Activated naive CD4-positive, alpha-beta T cell treated with anti-CD3 and anti-CD28 coated beads, Interleukin-2, amount 50 U/mL, for 72 hours (primary cell): Measurements from ENCODE around the gene ZNF549. TPM values are rescaled to one million over a fixed set of nuclear protein-coding genes. Genes with fewer than 3 reads are reported as not detected.
"Not testable (repeated sequence)": the region's sequence is repeated elsewhere in the genome, so short reads cannot be mapped to it uniquely, and the experiment has no call there.

Experiments used
- ATAC-seq, 2 donors: fragments of 150-1000 bp; cut with Tn5 transposase; 2 replicates each; pipeline ENCODE4 v1.10.0; 2021; ENCODE audit warnings: mild to moderate bottlenecking in 2 of 2, moderate library complexity in 2 of 2
- DNase-seq, 2 donors: peaks; one replicate each; pipeline ENCODE4 v3.0.0; 2021 to 2022; ENCODE audit warnings: low spot score in 2 of 2
- H3K27ac Mint-ChIP-seq, 2 donors: one replicate each; pipeline ENCODE4 v1.8.0; 2022; ENCODE audit warnings: mild to moderate bottlenecking in 2 of 2, mixed read lengths in 2 of 2
- H3K36me3 Mint-ChIP-seq, 2 donors: one replicate each; pipeline ENCODE4 v1.8.0; 2022; ENCODE audit warnings: mixed read lengths in 2 of 2
- H3K9me3 Mint-ChIP-seq, 2 donors: one replicate each; pipeline ENCODE4 v1.8.0; 2022; ENCODE audit warnings: mixed read lengths in 2 of 2
- total RNA-seq, 2 donors: library from RNA; stranded (reverse); gene quantifications; one replicate each; pipeline ENCODE4 v1.2.3, GENCODE V29; 2022

Gene ZNF549
- 1 to 10 TPM; 3.7 to 3.9 TPM for total RNA-seq

DNA sequence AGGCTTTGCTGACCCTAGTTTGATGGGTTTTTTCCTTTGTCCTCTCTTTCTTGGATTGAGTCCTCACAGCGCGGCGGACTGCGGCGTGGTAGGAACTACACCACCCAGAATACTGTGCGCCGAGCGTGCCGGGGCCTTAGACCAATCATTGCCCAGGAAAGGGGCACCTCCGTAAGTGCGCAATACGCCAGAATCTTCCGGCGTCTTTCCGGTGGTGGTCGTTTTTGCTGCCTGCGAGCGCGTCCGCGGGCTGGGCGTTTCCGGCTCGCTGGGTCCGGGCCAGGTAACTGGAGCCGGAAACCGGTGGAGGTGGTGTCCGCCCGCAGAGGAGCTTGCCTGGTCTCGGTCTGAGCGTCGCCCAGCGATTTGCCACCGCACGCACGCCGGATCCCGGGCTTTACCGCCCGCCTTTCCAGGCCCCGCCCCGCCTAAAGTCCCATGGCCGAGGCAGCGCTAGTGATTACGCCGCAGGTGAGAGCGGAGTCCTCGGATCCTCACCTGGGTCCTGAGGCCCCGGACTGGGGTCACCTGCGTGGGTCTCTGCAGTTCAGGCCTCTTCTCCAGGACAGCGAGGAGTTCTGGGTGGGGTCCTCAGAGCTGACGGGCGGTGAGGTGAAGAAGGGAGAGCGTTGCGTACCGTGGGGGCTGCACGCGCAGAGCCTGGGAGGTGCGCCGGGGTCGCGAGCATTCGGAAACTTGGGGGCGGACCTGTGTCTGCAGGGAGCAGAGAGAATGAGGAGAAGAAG, at the start of gene ZNF549:
Gene ZNF549, plus strand, starts transcription at position 221 of the 746 bp plus-strand sequence. Its CDS starts 218 bp downstream, at position 439.
- DNase-seq (peak; percentile 86 to 90), ATAC-seq (peak; percentile 100)
- peaks cover 17 to 39% of the 10 kb centered on the region in 2 donors for H3K9me3 Mint-ChIP-seq
- peak within 1 kb of the TSS; percentile 67 to 94 for H3K27ac Mint-ChIP-seq
- H3K36me3 Mint-ChIP-seq: peaks cover 50 to 56% of the 10 kb centered on the region in 2 donors

DNA sequence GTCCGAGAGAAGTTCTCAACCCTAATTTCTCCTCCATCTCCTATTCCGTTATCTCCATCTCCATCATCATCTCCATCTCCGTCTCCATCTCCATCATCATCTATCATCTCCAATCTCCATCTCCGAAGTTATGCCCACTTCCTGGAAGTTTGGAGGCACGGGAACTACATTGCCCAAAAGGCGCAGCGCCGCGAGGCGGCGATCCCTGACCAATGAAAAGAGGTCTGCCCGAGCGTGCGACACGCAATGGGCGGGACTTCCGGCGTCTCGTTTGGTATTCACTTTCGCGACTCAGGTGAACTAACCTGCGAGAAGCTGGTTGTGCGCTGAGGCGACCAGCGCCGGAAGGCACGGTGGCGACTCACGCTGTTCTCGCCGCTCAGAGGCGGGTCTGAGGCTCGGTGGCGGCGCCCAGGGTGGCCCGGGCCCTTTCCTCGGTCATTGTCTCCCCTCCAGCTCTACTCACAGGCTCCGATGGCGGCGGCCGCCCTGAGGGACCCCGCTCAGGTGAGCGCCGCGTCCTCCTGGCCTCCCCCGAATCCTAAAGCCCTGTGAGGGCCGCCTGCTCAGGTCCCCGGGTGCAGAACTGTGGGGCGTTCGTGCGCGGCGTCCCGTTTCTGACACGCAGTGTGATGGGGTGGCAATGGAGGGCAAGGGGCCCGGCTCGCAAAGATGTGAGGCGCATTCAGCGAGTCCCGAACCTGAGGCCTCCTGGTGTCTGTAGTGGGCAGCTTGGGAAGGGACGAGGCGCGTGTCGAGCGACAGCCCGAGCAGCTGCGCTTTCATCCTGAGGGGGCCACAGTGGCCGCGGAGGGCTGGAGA, 39.5 kb upstream of the ZNF549 start, which contains the start of gene ZNF419:
Gene ZNF419, plus strand, starts transcription at position 274 of the 822 bp plus-strand sequence. Its CDS starts 201 bp downstream, at position 475.
- peaks cover 61 to 66% of the 10 kb centered on the region in 2 donors for H3K36me3 Mint-ChIP-seq
- H3K27ac Mint-ChIP-seq: peak within 1 kb of the TSS; percentile 78 to 91
- peak; percentile 99 to 100 for ATAC-seq
- peaks cover 33 to 45% of the 10 kb centered on the region in 2 donors for H3K9me3 Mint-ChIP-seq
- DNase-seq: peak; percentile 90 to 92

DNA sequence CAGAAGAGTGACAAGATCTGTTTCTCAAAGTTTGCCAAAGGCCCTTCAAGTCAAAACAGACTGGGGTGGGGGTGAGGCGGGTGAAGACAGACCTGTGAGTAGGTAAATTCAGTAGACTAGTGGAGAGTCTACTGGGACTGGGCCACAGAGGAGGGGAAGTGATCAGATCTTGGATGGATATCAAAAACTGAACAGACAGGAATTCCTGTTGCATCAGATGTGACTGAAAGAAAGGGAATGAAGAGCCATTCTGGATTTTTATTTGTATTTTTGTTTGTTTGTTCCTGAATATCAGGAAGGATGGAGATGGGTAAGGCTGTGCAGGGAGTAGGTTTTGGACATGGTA, 38.9 kb upstream of the ZNF549 start:
- H3K9me3 Mint-ChIP-seq: peaks cover 38 to 47% of the 10 kb centered on the region in 2 donors

DNA sequence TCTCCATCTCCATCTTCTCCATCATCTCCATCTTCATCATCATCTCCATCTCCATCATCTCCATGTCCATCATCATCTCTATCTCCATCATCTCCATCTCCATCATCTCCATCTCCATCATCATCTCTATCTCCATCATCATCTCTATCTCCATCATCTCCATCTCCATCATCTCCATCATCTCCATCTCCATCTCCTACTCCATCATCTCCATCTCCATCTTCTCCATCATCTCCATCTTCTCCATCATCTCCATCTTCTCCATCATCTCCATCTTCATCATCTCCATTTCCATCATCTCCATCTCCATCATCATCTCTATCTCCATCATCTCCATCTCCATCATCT, 27.9 kb upstream of the ZNF549 start:
- Mint-ChIP-seq H3K9me3 (peaks cover 37 to 41% of the 10 kb centered on the region in 2 donors), H3K36me3 (peaks cover 62 to 70% of the 10 kb centered on the region in 2 donors), H3K27ac (peak overlapping the region; percentile 86 to 96)
- not testable (repeated sequence) for ATAC-seq, DNase-seq

More for the DNA sequence above, 38.9 kb upstream of the ZNF549 start:
- Mint-ChIP-seq H3K36me3 (peaks cover 67 to 72% of the 10 kb centered on the region in 2 donors), H3K27ac (peak overlapping the region in 1 of 2 donors; percentile 78)
- not testable (repeated sequence) for ATAC-seq, DNase-seq

DNA sequence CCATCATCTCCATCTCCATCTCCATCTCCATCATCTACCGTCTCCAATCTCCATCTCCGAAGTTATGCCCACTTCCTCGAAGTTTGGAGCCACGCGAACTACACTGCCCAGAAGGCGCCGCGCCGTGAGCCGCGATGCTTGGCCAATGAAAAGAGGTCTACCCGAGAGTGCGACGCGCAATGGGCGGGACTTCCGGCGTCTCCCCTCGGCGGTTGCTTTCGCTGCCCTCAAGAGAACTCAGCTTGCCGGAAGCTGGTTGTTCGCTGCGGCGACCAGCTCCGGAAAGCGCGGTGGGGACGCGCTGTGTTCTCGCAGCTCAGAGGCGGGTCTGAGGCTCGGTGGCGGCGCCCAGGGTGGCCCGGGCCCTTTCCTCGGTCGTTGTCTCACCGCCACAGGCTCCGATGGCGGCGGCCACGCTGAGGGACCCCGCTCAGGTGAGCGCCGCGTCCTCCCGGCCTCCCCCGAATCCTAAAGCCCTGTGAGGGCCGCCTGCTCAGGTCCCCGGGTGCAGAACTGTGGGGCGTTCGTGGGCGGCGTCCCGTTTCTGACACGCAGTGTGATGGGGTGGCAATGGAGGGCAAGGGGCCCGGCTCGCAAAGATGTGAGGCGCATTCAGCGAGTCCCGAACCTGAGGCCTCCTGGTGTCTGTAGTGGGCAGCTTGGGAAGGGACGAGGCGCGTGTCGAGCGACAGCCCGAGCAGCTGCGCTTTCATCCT, 27.3 kb upstream of the ZNF549 start, which contains the start of gene ZNF773:
Gene ZNF773, plus strand, starts transcription at position 259 of the 716 bp plus-strand sequence. Its CDS starts 143 bp downstream, at position 402.
- Mint-ChIP-seq H3K36me3 (peaks cover 62 to 70% of the 10 kb centered on the region in 2 donors), H3K27ac (peak within 1 kb of the TSS; percentile 86 to 96), H3K9me3 (peaks cover 37 to 39% of the 10 kb centered on the region in 2 donors)
- peak; percentile 100 for ATAC-seq
- peak; percentile 90 to 93 for DNase-seq

DNA sequence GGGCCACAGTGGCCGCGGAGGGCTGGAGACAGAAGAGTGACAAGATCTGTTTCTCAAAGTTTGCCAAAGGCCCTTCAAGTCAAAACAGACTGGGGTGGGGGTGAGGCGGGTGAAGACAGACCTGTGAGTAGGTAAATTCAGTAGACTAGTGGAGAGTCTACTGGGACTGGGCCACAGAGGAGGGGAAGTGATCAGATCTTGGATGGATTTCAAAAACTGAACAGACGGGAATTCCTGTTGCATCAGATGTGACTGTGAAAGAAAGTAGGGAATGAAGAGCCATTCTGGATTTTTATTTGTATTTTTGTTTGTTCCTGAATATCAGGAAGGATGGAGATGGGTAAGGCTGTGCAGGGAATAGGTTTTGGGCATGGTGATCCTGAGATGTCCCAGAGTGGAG, 26.8 kb upstream of the ZNF549 start:
- peaks cover 33 to 39% of the 10 kb centered on the region in 2 donors for H3K9me3 Mint-ChIP-seq
- H3K36me3 Mint-ChIP-seq: peaks cover 64 to 71% of the 10 kb centered on the region in 2 donors
- not testable (repeated sequence) for DNase-seq, ATAC-seq
- H3K27ac Mint-ChIP-seq: peak overlapping the region; percentile 86 to 89

DNA sequence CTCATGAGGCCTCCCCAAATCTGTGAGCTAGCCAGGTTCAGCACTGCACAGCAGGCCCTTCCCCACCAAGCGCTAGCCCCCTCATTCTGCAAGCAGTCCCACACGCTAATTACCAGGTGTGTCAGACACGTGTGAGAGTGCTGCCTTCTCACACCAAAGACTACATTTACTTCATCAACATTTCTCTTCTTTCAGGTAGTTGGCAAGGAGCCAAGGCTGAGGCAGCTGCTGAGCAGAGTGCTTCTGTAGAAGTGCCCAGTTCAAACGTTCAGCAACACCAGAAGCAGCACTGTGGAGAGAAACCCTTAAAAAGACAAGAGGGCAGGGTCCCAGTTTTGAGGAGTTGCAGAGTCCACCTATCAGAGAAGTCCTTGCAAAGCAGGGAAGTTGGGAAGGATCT, 21.0 kb upstream of the ZNF549 start:
- Mint-ChIP-seq H3K9me3 (peaks cover 35 to 58% of the 10 kb centered on the region in 2 donors), H3K27ac (no peak overlapping the region), H3K36me3 (peaks cover 85 to 91% of the 10 kb centered on the region in 2 donors)
- DNase-seq (no peak), ATAC-seq (no peak)

DNA sequence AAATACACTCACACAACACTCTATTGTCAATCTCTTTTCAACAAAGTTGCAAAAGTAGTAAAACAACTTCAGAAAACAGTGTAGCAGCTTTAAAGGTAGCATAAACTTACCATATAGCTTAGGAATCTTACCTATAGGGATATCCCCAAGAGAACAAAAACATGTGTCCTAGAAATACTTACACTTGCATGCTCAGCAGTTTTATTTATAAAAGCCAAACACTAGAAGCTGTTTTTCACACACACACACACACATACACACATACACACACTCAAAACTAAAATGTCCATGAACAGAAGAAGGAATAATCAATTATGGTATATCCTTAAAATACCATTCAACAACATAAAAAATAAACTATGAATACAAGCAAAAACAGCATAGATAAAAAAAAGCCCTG, 15.7 kb upstream of the ZNF549 start:
- Mint-ChIP-seq H3K27ac (no peak overlapping the region), H3K9me3 (peaks cover 38 to 45% of the 10 kb centered on the region in 2 donors), H3K36me3 (peaks cover 73 to 77% of the 10 kb centered on the region in 2 donors)
- ATAC-seq: no peak
- DNase-seq: no peak

DNA sequence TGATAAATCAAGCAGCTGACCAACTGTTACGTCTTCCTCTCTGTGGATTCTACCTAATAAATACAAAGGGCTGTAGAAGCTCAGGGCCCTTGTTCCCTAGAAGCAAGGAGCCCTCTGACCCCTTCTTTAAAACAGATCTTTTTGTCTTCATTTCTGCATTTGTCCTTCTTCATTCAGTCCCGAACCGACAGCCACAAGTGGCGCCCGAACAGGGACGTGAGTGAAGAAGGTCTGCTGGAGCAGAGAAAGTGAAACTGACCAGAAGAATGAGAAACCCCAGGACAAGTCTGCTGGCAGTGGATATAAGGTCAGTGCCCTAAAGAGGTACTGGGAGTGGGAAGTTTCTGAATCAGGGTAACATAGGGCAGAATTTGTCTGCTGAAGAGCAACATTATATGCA, 14.3 kb upstream of the ZNF549 start:
- peaks cover 40 to 44% of the 10 kb centered on the region in 2 donors for H3K9me3 Mint-ChIP-seq
- ATAC-seq (no peak), DNase-seq (peak in 1 of 2 donors; percentile 12)
- no peak overlapping the region for H3K27ac Mint-ChIP-seq
- peaks cover 73 to 77% of the 10 kb centered on the region in 2 donors for H3K36me3 Mint-ChIP-seq

DNA sequence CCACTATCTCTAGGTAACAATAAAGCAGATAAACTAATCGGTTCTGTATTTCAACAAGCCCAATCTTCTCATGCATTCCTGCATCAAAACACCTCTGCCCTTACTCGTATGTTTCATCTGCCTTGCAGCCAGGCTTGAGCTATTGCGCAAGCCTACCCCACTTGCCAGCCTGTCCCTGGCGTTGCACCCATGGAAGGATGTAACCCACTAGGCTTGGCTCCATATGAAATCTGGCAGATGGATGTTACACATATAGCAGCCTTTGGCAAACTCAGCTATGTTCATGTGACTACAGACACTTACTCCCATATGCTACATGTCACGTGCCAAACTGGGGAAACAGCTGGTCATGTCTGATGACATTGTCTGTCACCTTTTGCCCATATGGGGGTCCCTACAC, 11.9 kb upstream of the ZNF549 start:
- Mint-ChIP-seq H3K9me3 (peaks cover 38 to 39% of the 10 kb centered on the region in 2 donors), H3K27ac (no peak overlapping the region), H3K36me3 (peaks cover 62 to 66% of the 10 kb centered on the region in 2 donors)
- no peak for DNase-seq
- ATAC-seq: no peak

DNA sequence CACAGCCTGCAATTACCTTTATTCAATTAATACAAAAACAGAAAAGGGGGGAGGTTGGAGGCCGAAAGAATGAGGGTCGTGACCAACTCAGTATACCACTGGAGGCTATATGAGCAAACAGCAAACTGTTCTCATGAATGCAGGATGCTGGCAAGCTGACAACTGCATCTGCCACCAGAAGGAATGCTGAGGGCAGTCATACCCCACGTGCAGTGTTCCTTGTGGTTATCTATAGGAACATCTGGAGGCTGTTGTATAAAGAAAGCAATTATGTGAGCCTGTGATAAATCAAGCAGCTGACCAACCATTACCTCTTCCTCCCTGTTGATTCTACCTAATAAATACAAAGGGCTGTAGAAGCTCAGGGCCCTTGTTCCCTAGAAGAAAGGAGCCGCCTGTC, 9.1 kb upstream of the ZNF549 start:
- peaks cover 62 to 65% of the 10 kb centered on the region in 2 donors for H3K36me3 Mint-ChIP-seq
- DNase-seq, H3K27ac Mint-ChIP-seq, ATAC-seq: not testable (repeated sequence)
- peaks cover 38 to 40% of the 10 kb centered on the region in 2 donors for H3K9me3 Mint-ChIP-seq

DNA sequence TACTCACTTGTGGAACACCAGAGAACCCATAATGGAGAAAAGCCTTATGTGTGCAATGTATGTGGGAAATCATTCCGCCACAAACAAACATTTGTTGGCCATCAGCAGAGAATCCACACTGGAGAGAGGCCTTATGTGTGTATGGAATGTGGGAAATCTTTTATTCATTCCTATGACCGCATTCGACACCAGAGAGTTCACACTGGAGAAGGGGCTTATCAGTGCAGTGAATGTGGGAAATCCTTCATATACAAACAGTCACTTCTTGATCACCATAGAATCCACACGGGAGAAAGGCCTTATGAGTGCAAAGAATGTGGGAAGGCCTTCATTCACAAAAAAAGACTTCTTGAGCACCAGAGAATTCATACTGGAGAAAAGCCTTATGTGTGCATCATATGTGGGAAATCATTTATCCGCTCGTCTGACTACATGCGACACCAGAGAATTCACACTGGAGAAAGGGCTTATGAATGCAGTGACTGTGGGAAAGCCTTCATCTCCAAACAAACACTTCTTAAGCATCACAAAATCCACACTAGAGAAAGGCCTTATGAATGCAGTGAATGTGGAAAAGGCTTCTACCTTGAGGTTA, 10.9 kb downstream of the ZNF549 start:
- Mint-ChIP-seq H3K27ac (no peak overlapping the region), H3K36me3 (peaks cover 94 to 96% of the 10 kb centered on the region in 2 donors), H3K9me3 (peaks cover 66 to 74% of the 10 kb centered on the region in 2 donors)
- DNase-seq (no peak), ATAC-seq (no peak)

DNA sequence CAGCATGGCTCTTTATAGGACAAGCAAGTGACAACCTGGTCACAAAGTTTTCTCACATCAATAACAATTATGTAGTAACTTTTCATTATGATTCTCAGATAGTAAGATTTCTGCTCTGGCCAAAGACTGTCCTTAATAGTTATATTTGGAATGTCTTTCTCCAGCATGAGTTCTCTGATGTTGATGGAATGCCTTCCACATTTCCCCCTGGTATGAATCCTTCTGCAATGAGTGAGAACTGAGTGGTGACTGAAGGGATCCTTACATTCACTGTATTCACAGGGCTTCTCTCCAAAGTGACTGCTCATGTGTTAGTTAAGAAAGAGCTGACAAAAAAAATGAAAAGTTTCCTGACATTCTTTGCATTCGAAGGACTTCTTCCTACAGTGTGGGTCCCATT, 19.4 kb downstream of the ZNF549 start:
- peaks cover 90 to 99% of the 10 kb centered on the region in 2 donors for H3K36me3 Mint-ChIP-seq
- no peak for DNase-seq
- peaks cover 57 to 65% of the 10 kb centered on the region in 2 donors for H3K9me3 Mint-ChIP-seq

DNA sequence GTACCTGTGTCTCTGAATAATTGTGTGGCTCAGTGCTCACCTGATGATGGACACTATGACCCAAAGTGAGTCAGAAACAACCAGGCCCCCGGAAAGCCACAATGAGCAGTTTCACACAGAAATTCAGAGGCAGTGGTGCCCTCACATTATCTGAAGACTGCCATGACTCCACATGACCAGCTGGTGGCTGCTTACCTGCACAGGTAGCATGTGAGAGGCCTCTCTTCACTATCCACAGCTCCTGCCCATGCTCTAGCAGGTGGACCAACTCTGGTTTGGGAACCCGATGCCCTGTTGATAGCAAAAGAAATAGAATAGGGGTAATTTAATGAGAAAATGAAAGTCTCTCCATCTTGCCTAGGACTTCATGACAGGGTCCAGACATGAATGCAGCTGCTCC, 25.3 kb downstream of the ZNF549 start:
- Mint-ChIP-seq H3K9me3 (peaks cover 54 to 61% of the 10 kb centered on the region in 2 donors), H3K27ac (no peak overlapping the region), H3K36me3 (peaks cover 97 to 100% of the 10 kb centered on the region in 2 donors)
- ATAC-seq: no peak
- no peak for DNase-seq

More for the DNA sequence above, 19.4 kb downstream of the ZNF549 start:
- no peak for ATAC-seq
- H3K27ac Mint-ChIP-seq: no peak overlapping the region

DNA sequence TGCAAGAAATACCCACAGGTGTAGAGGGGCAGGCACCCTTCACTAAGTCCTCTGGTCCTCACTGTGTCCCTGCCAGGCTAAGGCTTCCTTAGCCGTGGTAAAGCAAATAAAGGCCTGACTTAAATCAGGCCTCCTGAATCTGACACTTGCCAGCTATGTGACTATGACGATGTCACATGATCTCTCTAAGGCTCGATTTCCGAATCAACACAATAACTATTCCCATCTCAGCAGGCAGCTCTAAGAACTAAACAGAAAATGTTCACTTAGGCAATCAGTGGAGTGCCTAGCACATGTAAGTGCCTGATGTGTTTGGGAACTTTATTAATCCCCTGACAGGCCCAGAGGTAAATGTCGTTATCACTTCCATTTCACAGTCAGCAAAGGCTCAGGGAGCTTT, 30.5 kb downstream of the ZNF549 start:
- Mint-ChIP-seq H3K9me3 (peaks cover 19 to 53% of the 10 kb centered on the region in 2 donors), H3K27ac (peak overlapping the region in 1 of 2 donors; percentile 90), H3K36me3 (peaks cover 79 to 98% of the 10 kb centered on the region in 2 donors)
- no peak for DNase-seq
- no peak for ATAC-seq

DNA sequence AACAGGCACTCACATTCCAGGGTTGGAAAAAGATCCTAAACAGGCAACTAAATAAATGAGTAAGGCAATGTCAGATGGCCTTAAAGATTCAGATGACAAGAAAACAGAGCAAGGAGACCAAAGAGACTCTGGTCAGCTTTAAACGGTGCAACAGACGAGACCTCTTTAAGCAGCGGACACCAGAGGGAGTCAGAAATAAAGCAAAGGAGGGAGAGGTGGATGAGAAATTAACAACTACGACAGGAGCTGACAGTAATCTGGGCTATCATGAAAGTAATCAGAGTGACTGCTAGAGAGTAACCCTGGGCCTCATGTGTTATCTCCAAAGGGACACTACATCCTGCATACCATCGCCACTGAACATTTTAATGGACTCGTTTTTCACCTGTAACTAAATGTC, 31.4 kb downstream of the ZNF549 start:
- peaks cover 18 to 54% of the 10 kb centered on the region in 2 donors for H3K9me3 Mint-ChIP-seq
- no peak for DNase-seq
- H3K36me3 Mint-ChIP-seq: peaks cover 74 to 98% of the 10 kb centered on the region in 2 donors
- H3K27ac Mint-ChIP-seq: peak overlapping the region; percentile 90 to 97
- no peak for ATAC-seq
